GM21723 (cell line): ENCODE data around the gene GRIN2A.

Experiments used
- ATAC-seq: cut with Tn5 transposase; IDR thresholded peaks from one replicate; pipeline ENCODE4 v1.9.1; 2021; ENCODE audit warnings: mild to moderate bottlenecking, moderate library complexity; ENCODE audit not compliant: unreplicated experiment

The GRIN2A gene

DNA sequence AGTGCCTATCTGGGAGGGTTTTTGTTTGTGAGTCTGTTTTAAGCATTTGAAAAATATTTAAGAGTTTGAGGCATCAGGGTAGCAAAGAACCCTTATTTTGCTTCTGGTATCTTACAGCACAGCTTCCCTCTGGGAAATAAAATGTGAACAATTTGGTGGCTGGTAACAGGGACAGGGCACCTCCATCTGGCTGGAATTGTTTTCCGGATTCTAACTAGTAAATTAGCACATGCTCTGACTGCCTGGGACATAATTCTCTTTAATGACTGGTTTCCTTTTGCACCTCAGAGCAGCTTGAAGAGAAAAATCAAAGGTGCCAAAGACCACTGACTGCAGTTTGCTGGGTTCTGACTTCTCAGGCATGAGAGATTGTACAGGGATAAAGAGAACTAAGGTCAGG is 469.1 kb downstream of the GRIN2A start:
- no peak for ATAC-seq

DNA sequence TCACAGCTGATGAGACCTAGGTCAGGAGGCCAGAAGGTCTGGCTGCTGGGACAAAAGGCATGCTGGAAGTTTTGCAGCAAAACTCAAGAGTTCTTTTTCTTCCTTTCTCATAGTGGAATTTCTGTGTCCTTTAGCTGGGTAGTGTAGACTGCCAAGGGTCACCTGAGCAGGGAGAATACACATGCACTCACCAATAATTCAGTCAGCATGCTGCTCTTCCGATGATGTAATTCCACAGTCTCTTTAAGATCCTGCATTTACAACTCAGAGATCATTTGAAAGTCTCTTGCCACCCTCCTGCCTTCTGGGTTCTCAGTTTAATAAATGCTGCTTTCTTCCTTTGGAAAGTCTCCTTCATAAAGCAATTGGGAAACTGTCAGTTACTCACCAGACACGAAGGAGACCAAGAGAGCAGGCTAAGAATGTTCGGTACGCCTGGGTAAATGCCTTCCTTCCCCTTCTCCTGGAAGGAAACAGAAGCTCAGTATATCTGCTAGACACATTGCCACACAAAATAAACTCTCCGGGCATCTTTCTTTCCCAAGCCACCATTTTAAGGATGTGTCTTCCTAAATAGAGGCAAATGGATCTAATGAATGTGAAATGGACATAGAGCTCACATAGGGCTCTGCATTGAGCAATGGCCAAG is 473.1 kb downstream of the GRIN2A start:
- ATAC-seq = no peak

- no peak for ATAC-seq
Measured at GRCh38 chr16:9706217-9706836, 475.9 kb downstream of the GRIN2A start.

DNA sequence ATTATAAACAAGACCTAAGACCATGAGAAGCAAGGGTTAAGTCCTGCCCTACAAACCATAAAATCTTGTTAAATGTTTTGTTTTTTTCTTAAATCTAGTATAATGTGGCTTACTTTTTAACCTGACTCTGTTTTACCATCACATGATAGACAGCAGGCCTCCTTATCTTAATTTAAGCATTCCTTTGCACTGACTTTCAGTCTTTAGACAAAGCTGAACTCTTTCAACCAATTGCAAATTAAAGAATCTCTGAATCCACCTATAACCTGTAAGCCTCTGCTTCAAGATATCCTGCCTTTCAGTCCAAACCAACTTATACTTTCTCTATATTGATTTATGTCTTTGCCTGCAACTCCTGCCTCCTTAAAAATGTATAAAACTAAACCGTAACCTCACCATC is 478.5 kb downstream of the GRIN2A start:
- no peak for ATAC-seq
